Esophagus muscularis mucosa (tissue), 3 donors: ENCODE data around the gene TBC1D14.

ENCODE experiments used
- CTCF ChIP-seq, 3 experiments: fragments of 200-600 bp in 2 of 3; fragments of 450-650 bp in 1 of 3; sonication (generic) in 2 of 3; IDR thresholded peaks; one replicate each; pipeline ENCODE4 v1.5.1; 2017 to 2019; ENCODE audit warnings: antibody characterized with exemption in 3 of 3, mild to moderate bottlenecking in 2 of 3, moderate library complexity in 1 of 3
- EP300 ChIP-seq: sonication (generic); formaldehyde crosslinking; IDR thresholded peaks from one replicate; pipeline ENCODE4 v1.6.1; 2017; ENCODE audit warnings: antibody characterized with exemption

GRCh38 chr4:6907658-6908191 is 1.9 kb upstream of the TBC1D14 start:
- peak; percentile 45 to 54 (median 47) for TF ChIP-seq CTCF (IDR thresholded peaks at IDR 0.05)
- no peak for TF ChIP-seq EP300
